ENCODE measurements around the gene BLID. TPM values are rescaled to one million over a fixed set of nuclear protein-coding genes. Genes with fewer than 3 reads are reported as not detected.

BLID gene
- total and polyA plus RNA-seq, 10 of the 15 experiments (the other 5 are each of a cell fraction or from before 2014, with no cell fraction given): not detected

DNA sequence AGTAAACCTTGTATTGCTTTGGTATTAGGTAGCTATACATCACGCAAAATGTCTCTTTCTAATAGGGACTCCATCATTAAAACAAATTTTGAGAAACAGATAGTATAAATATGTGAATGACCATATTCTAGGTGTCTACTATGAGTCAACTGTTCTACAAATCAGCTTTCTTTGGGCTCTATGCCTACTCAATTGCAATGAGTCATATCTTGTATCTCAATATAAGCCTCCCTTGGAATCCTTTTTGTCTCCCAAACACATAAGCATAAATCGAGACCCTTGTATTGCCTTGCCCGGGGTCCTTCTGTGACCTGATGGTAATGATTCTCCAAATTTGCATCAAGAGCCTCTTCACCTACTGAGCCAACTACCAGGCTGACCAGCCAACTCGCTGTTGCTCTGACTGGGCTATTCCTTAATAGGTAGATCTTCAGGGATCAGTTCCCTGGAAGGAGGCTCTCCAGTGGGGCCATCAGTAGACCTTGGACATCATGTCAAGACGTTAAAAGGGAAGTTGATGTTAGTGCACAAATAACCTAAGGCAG is 22.2 kb downstream of the BLID start (continued):
- TF ChIP-seq, protein P1, sequence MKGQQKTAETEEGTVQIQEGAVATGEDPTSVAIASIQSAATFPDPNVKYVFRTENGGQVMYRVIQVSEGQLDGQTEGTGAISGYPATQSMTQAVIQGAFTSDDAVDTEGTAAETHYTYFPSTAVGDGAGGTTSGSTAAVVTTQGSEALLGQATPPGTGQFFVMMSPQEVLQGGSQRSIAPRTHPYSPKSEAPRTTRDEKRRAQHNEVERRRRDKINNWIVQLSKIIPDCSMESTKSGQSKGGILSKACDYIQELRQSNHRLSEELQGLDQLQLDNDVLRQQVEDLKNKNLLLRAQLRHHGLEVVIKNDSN (IDR thresholded peaks at IDR 0.05; ENCODE audit: borderline replicate concordance, extremely low read length, insufficient read depth, low read depth, low read length): no peak
- TF ChIP-seq SIN3A (IDR thresholded peaks at IDR 0.05; ENCODE audit: low read depth, low read length): no peak
- no peak for TF ChIP-seq PML (IDR thresholded peaks at IDR 0.05; ENCODE audit: low read length)
- TF ChIP-seq SPI1 (IDR thresholded peaks at IDR 0.05; ENCODE audit: borderline replicate concordance, insufficient read depth, low read depth, low read length): no peak
- no peak for TF ChIP-seq FOXK2 (IDR thresholded peaks at IDR 0.05)
- no peak for TF ChIP-seq RAD51 (IDR thresholded peaks at IDR 0.05)

DNA sequence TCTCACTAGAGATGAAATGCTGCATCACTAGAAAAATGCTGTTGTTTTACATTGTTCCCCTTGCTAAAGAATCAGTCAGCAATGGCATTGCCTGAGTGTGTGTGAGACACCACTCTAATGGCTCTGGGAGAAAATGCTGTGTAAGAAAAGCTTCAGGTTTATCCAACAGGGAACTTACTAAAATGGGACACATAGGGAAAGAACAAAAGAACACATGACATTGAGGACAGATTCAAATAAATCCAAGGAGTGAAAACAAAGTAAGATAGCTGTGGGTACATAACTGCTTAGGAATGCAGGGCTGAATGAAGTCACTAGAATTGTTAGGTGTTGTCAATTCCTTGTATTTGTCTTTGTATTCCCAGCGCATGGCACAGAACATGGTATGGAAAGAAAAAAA is 24.2 kb downstream of the BLID start:
- intact Hi-C loops (cut with micrococcal nuclease; ENCODE audit: unreplicated experiment) (no loop called here), in situ Hi-C loops (cut with MboI) (no loop called here)
- FAIRE-seq: no peak
- TF ChIP-seq SIX5 (IDR thresholded peaks at IDR 0.05; ENCODE audit: low read depth, low read length, severe bottlenecking) (no peak), WRNIP1 (IDR thresholded peaks at IDR 0.05; ENCODE audit: borderline replicate concordance, low read depth, low read length) (no peak), BRCA1 (IDR thresholded peaks at IDR 0.05; ENCODE audit: low read depth, low read length) (no peak), RB1 (IDR thresholded peaks at IDR 0.05; ENCODE audit: borderline replicate concordance) (no peak)
- TF ChIP-seq, protein P2, sequence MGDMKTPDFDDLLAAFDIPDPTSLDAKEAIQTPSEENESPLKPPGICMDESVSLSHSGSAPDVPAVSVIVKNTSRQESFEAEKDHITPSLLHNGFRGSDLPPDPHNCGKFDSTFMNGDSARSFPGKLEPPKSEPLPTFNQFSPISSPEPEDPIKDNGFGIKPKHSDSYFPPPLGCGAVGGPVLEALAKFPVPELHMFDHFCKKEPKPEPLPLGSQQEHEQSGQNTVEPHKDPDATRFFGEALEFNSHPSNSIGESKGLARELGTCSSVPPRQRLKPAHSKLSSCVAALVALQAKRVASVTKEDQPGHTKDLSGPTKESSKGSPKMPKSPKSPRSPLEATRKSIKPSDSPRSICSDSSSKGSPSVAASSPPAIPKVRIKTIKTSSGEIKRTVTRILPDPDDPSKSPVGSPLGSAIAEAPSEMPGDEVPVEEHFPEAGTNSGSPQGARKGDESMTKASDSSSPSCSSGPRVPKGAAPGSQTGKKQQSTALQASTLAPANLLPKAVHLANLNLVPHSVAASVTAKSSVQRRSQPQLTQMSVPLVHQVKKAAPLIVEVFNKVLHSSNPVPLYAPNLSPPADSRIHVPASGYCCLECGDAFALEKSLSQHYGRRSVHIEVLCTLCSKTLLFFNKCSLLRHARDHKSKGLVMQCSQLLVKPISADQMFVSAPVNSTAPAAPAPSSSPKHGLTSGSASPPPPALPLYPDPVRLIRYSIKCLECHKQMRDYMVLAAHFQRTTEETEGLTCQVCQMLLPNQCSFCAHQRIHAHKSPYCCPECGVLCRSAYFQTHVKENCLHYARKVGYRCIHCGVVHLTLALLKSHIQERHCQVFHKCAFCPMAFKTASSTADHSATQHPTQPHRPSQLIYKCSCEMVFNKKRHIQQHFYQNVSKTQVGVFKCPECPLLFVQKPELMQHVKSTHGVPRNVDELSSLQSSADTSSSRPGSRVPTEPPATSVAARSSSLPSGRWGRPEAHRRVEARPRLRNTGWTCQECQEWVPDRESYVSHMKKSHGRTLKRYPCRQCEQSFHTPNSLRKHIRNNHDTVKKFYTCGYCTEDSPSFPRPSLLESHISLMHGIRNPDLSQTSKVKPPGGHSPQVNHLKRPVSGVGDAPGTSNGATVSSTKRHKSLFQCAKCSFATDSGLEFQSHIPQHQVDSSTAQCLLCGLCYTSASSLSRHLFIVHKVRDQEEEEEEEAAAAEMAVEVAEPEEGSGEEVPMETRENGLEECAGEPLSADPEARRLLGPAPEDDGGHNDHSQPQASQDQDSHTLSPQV (IDR thresholded peaks at IDR 0.05): no peak
- no peak overlapping the region for H2AFZ ChIP-seq (ENCODE audit: control insufficient read depth, low read depth, low read length)
- no peaks in the 10 kb centered on the region for H4K20me1 ChIP-seq (ENCODE audit: control insufficient read depth, insufficient read depth)
- no peaks in the 10 kb centered on the region for H3K79me2 ChIP-seq (ENCODE audit: control insufficient read depth, insufficient read depth, low read length)
- ChIA-PET POLR2A (no interaction called here), CTCF (no interaction called here), RAD21 (ENCODE audit: unreplicated experiment) (no interaction called here), SMC1A (ENCODE audit: uncharacterized antibody, unreplicated experiment) (no interaction called here)
- 21% methylated on average over 1 of the region's 1 CpG for WGBS (ENCODE audit: insufficient coverage, insufficient replicate concordance, low lambda C conversion rate, missing lambda C conversion rate)
- no peaks in the 10 kb centered on the region for H3K4me1 ChIP-seq (ENCODE audit: control insufficient read depth, insufficient read depth, low read length)
- ATAC-seq: no peak
- no peak for DNase-seq (ENCODE audit: low read depth, low spot score)
- no peak overlapping the region for H3K4me3 ChIP-seq
- H3K9ac ChIP-seq (ENCODE audit: control insufficient read depth, insufficient read depth, low read length): no peak overlapping the region
- H3K36me3 ChIP-seq (ENCODE audit: control insufficient read depth in 2 of 2, insufficient read depth in 2 of 2, low read length in 1 of 2): no peaks in the 10 kb centered on the region
- H3K27me3 ChIP-seq (replicated peaks in 1 of 2; ENCODE audit: control insufficient read depth in 2 of 2, insufficient read depth in 2 of 2, low read length in 1 of 2): no peaks in the 10 kb centered on the region
- no peak overlapping the region for H3K27ac ChIP-seq (ENCODE audit: control insufficient read depth, insufficient read depth)
- H3K4me2 ChIP-seq (ENCODE audit: control insufficient read depth, insufficient read depth): no peak overlapping the region
- no TSS peak for BruUV-seq (replicated peaks)
- H3K9me3 ChIP-seq (replicated peaks; ENCODE audit: control insufficient read depth, insufficient read depth, low read length): no peaks in the 10 kb centered on the region
